Natural killer cell (primary cell): ENCODE measurements around the gene CLEC20A. TPM values are rescaled to one million over a fixed set of nuclear protein-coding genes. Genes with fewer than 3 reads are reported as not detected.
A peak's percentile ranks its signal among the peaks of the same experiment; 100 is the strongest.

Experiments
- ATAC-seq, 3 donors: fragments of 150-1000 bp in 2 of 3; fragments of 200-7000 bp in 1 of 3; cut with Tn5 transposase; 1 replicate in 1 of 3; 2 replicates in 2 of 3; pipeline ENCODE4 v1.10.0; 2021; ENCODE audit warnings: mild to moderate bottlenecking in 2 of 3, moderate library complexity in 2 of 3
- DNase-seq, 2 donors: peaks; one replicate each; pipeline versions ENCODE4 v3.0.0 to v3.0.0-alpha.2; 2013 to 2021; ENCODE audit warnings: mixed read lengths in 1 of 2
- H3K27ac ChIP-seq: one replicate; pipeline ENCODE4 v1.5.1; 2013; ENCODE audit warnings: mild to moderate bottlenecking, low read length
- H3K27me3 ChIP-seq: one replicate; pipeline ENCODE4 v1.6.1; 2013; ENCODE audit warnings: low read length; ENCODE audit not compliant: control insufficient read depth, insufficient read depth
- H3K36me3 ChIP-seq: one replicate; pipeline ENCODE4 v1.6.1; 2013; ENCODE audit warnings: low read length; ENCODE audit not compliant: control insufficient read depth, insufficient read depth
- H3K4me1 ChIP-seq: one replicate; pipeline ENCODE4 v1.6.1; 2013; ENCODE audit warnings: low read length; ENCODE audit not compliant: control insufficient read depth, insufficient read depth
- H3K4me3 ChIP-seq: one replicate; pipeline ENCODE4 v1.5.1; 2013; ENCODE audit warnings: low read length
- H3K9me3 ChIP-seq: one replicate; pipeline ENCODE4 v1.6.1; 2013; ENCODE audit warnings: low read length; ENCODE audit not compliant: control insufficient read depth, insufficient read depth
- H3K27ac Mint-ChIP-seq, 2 donors: one replicate each; pipeline ENCODE4 v1.8.0; 2022; ENCODE audit warnings: mild to moderate bottlenecking in 2 of 2, mixed read lengths in 2 of 2, moderate library complexity in 1 of 2
- H3K27me3 Mint-ChIP-seq, 2 donors: one replicate each; pipeline ENCODE4 v1.8.0; 2022; ENCODE audit warnings: low read depth in 2 of 2, mixed read lengths in 2 of 2
- H3K36me3 Mint-ChIP-seq: one replicate; pipeline ENCODE4 v1.8.0; 2022; ENCODE audit warnings: mixed read lengths
- H3K4me1 Mint-ChIP-seq, 2 donors: one replicate each; pipeline ENCODE4 v1.8.0; 2022; ENCODE audit warnings: mixed read lengths in 2 of 2
- H3K4me3 Mint-ChIP-seq: one replicate; pipeline ENCODE4 v1.8.0; 2022; ENCODE audit warnings: mild to moderate bottlenecking, moderate library complexity, mixed read lengths
- H3K9me3 Mint-ChIP-seq, 2 donors: one replicate each; pipeline ENCODE4 v1.8.0; 2022; ENCODE audit warnings: mixed read lengths in 2 of 2
- CTCF ChIP-seq: fragments of 200-600 bp; IDR thresholded peaks from one replicate; pipeline ENCODE4 v1.8.0; 2022; ENCODE audit warnings: antibody characterized with exemption
- WGBS: methylation state at CpG from one replicate; pipeline ENCODE4 v1.1.7; 2013; ENCODE audit warnings: missing lambda C conversion rate; ENCODE audit not compliant: insufficient coverage; 5-methylcytosine and 5-hydroxymethylcytosine counted together
- intact Hi-C: fragments of 100-400 bp; cut with micrococcal nuclease; formaldehyde crosslinking; loops from one replicate; pipeline ENCODE4 v1.14.2; 2022
- total RNA-seq, 4 donors: library from RNA; stranded (reverse); fragments of 120-200 nt in 1 of 4; gene quantifications; one replicate each; pipeline versions ENCODE4 v1.2.3 to v1.2.4, GENCODE V29; 2013 to 2022

The CLEC20A gene
- total RNA-seq, 3 donors from 2014 or later (not counting 1 experiment from before 2014, with no cell fraction given) = not detected

- Histone ChIP-seq H3K4me3 (no peak overlapping the region), H3K27ac (no peak overlapping the region), H3K27me3 (peaks cover 4% of the 10 kb centered on the region), H3K36me3 (no peaks in the 10 kb centered on the region), H3K9me3 (no peaks in the 10 kb centered on the region), H3K4me1 (peaks cover 13% of the 10 kb centered on the region)
- Mint-ChIP-seq H3K27me3 (peaks cover 8% of the 10 kb centered on the region in 2 donors), H3K27ac (no peak overlapping the region), H3K4me1 (peaks cover 0 to 4% of the 10 kb centered on the region in 2 donors), H3K36me3 (no peaks in the 10 kb centered on the region), H3K4me3 (no peak overlapping the region), H3K9me3 (no peaks in the 10 kb centered on the region)
- intact Hi-C loops = no loop called here
- peak in 1 of 3 donors; percentile 22 for ATAC-seq
- no peak for TF ChIP-seq CTCF
- no peak for DNase-seq
- 98% methylated on average over 8 of the region's 8 CpGs for WGBS
Observed at GRCh38 chr1:178490136-178490535, 6.6 kb downstream of the CLEC20A start.

GRCh38 chr1:178489399-178489798 is 7.4 kb downstream of the CLEC20A start:
- Mint-ChIP-seq H3K27me3 (peaks cover 8% of the 10 kb centered on the region in 2 donors), H3K27ac (no peak overlapping the region), H3K36me3 (no peaks in the 10 kb centered on the region), H3K9me3 (no peaks in the 10 kb centered on the region), H3K4me3 (no peak overlapping the region), H3K4me1 (peaks cover 0 to 4% of the 10 kb centered on the region in 2 donors)
- peaks cover 4% of the 10 kb centered on the region for H3K27me3 ChIP-seq
- no peak for TF ChIP-seq CTCF
- no peak overlapping the region for H3K27ac ChIP-seq
- H3K9me3 ChIP-seq = no peaks in the 10 kb centered on the region
- peaks cover 13% of the 10 kb centered on the region for H3K4me1 ChIP-seq
- no peaks in the 10 kb centered on the region for H3K36me3 ChIP-seq
- DNase-seq (no peak), ATAC-seq (no peak)
- intact Hi-C loops = no loop called here
- 90% methylated on average over 4 of the region's 4 CpGs for WGBS
- H3K4me3 ChIP-seq = no peak overlapping the region

GRCh38 chr1:178488393-178488792 is 8.4 kb downstream of the CLEC20A start:
- WGBS = 88% methylated on average over 4 of the region's 4 CpGs
- peaks cover 13% of the 10 kb centered on the region for H3K4me1 ChIP-seq
- no peak for TF ChIP-seq CTCF
- no peaks in the 10 kb centered on the region for H3K9me3 ChIP-seq
- no peak for ATAC-seq
- peaks cover 4% of the 10 kb centered on the region for H3K27me3 ChIP-seq
- H3K4me3 Mint-ChIP-seq = no peak overlapping the region
- H3K36me3 ChIP-seq = no peaks in the 10 kb centered on the region
- H3K4me3 ChIP-seq = no peak overlapping the region
- no peaks in the 10 kb centered on the region for H3K9me3 Mint-ChIP-seq
- intact Hi-C loops = no loop called here
- H3K27ac Mint-ChIP-seq = no peak overlapping the region
- no peaks in the 10 kb centered on the region for H3K36me3 Mint-ChIP-seq
- H3K4me1 Mint-ChIP-seq = peaks cover 0 to 4% of the 10 kb centered on the region in 2 donors
- no peak overlapping the region for H3K27ac ChIP-seq
- peaks cover 8% of the 10 kb centered on the region in 2 donors for H3K27me3 Mint-ChIP-seq
- no peak for DNase-seq

- Histone ChIP-seq H3K27ac (peak overlapping the region; percentile 42), H3K4me3 (no peak overlapping the region)
- H3K36me3 Mint-ChIP-seq = no peaks in the 10 kb centered on the region
Observed at GRCh38 chr1:178487070-178487615, 9.6 kb downstream of the CLEC20A start.

More at GRCh38 chr1:178487070-178487615, 9.6 kb downstream of the CLEC20A start:
- intact Hi-C loops = no loop called here
- Mint-ChIP-seq H3K4me3 (peak overlapping the region; percentile 32), H3K4me1 (peaks cover 0 to 4% of the 10 kb centered on the region in 2 donors), H3K27me3 (peaks cover 8% of the 10 kb centered on the region in 2 donors), H3K27ac (no peak overlapping the region), H3K9me3 (no peaks in the 10 kb centered on the region)
- Histone ChIP-seq H3K4me1 (peaks cover 13% of the 10 kb centered on the region), H3K9me3 (no peaks in the 10 kb centered on the region), H3K27me3 (peaks cover 4% of the 10 kb centered on the region), H3K36me3 (no peaks in the 10 kb centered on the region)
- WGBS = 63% methylated on average over 20 of the region's 20 CpGs
- no peak for DNase-seq
- peak in 1 of 3 donors; percentile 21 for ATAC-seq
- TF ChIP-seq CTCF = no peak
